Muscle layer of duodenum (tissue), 2 donors: ENCODE data around the gene DSE.

Experiments
- H3K27ac ChIP-seq: one replicate; pipeline ENCODE4 v1.7.0; 2013; ENCODE audit warnings: mild to moderate bottlenecking, low read length
- H3K27me3 ChIP-seq: one replicate; pipeline ENCODE4 v1.7.0; 2013; ENCODE audit warnings: low read depth, mild to moderate bottlenecking, control low read depth, low read length
- H3K36me3 ChIP-seq, 2 donors: one replicate each; pipeline ENCODE4 v1.7.0; 2013; ENCODE audit warnings: low read length in 2 of 2, control low read depth in 1 of 2, mild to moderate bottlenecking in 1 of 2; ENCODE audit not compliant: insufficient read depth in 2 of 2, control insufficient read depth in 1 of 2
- H3K4me1 ChIP-seq, 2 donors: one replicate each; pipeline ENCODE4 v1.7.0; 2013; ENCODE audit warnings: low read length in 2 of 2, mild to moderate bottlenecking in 2 of 2, control low read depth in 1 of 2, moderate library complexity in 1 of 2; ENCODE audit not compliant: insufficient read depth in 2 of 2, control insufficient read depth in 1 of 2
- H3K4me3 ChIP-seq, 2 donors: one replicate each; pipeline ENCODE4 v1.7.0; 2013; ENCODE audit warnings: low read length in 2 of 2, low read depth in 1 of 2, mild to moderate bottlenecking in 1 of 2
- H3K9me3 ChIP-seq, 2 donors: one replicate each; pipeline ENCODE4 v1.7.0; 2013; ENCODE audit warnings: low read length in 2 of 2, control low read depth in 1 of 2, mild to moderate bottlenecking in 1 of 2; ENCODE audit not compliant: control insufficient read depth in 1 of 2
- donor health status: healthy.

DSE gene

DNA sequence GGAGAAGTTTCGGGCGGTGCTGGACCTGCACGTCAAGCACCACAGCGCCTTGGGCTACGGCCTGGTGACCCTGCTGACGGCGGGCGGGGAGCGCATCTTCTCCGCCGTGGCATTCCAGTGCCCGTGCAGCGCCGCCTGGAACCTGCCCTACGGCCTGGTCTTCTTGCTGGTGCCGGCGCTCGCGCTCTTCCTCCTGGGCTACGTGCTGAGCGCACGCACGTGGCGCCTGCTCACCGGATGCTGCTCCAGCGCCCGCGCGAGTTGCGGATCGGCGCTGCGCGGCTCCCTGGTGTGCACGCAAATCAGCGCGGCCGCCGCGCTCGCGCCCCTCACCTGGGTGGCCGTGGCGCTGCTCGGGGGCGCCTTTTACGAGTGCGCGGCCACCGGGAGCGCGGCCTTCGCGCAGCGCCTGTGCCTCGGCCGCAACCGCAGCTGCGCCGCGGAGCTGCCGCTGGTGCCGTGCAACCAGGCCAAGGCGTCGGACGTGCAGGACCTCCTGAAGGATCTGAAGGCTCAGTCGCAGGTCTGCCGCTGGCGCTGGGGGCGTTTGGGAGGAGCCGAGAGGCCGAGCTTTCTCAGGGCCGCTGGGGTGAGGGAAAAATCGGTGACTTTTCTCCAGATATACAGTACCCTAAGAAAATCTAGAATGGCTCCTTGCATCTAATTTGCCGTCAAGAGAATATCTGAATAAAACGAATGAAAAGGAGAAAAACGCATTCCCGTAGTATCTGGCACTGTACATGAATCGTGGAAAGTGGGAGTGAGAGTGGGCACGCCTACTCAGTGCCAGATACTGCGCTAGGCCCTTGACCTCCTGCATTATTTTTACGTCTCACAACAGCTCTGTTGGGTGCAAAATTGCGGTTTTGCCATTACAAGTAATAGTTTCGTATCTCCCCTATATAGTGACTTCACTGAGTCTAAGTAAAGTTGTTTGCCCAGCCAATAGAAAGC, 91.5 kb downstream of the DSE start:
- H3K4me1 ChIP-seq: no peaks in the 10 kb centered on the region
- H3K27ac ChIP-seq: no peak overlapping the region
- H3K4me3 ChIP-seq: peak overlapping the region; percentile 59 to 68
- no peaks in the 10 kb centered on the region for H3K9me3 ChIP-seq
- no peaks in the 10 kb centered on the region for H3K27me3 ChIP-seq
- H3K36me3 ChIP-seq: no peaks in the 10 kb centered on the region

DNA sequence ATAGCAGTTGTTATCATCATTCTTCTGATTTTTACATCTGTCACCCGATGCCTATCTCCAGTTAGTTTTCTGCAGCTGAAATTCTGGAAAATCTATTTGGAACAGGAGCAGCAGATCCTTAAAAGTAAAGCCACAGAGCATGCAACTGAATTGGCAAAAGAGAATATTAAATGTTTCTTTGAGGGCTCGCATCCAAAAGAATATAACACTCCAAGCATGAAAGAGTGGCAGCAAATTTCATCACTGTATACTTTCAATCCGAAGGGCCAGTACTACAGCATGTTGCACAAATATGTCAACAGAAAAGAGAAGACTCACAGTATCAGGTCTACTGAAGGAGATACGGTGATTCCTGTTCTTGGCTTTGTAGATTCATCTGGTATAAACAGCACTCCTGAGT, 92.6 kb downstream of the DSE start:
- Histone ChIP-seq H3K4me1 (no peaks in the 10 kb centered on the region), H3K27ac (no peak overlapping the region)

DNA sequence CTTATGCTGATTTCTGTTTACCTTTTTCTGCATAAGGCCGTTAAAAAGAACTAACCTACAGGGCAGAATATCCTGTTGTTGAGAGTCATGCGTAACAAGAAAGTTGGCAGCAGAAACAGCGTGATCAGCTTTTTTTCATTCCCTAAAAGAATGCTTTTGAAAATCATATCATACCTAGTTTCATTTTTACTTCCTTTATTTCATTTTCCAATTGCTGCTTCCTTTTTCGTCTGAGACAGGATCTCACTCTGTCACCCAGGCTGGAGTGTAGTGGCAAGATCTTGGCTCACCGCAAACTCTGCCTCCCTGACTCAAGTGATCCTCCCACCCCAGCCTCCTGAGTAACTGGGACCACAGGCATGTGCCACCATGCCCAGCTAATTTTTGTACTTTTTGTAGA, 94.5 kb downstream of the DSE start:
- Histone ChIP-seq H3K27me3 (no peaks in the 10 kb centered on the region), H3K36me3 (no peaks in the 10 kb centered on the region), H3K9me3 (no peaks in the 10 kb centered on the region), H3K4me1 (no peaks in the 10 kb centered on the region), H3K4me3 (no peak overlapping the region), H3K27ac (no peak overlapping the region)

More for the DNA sequence above, 92.6 kb downstream of the DSE start:
- H3K27me3 ChIP-seq: no peaks in the 10 kb centered on the region
- no peaks in the 10 kb centered on the region for H3K36me3 ChIP-seq
- no peak overlapping the region for H3K4me3 ChIP-seq
- H3K9me3 ChIP-seq: no peaks in the 10 kb centered on the region

DNA sequence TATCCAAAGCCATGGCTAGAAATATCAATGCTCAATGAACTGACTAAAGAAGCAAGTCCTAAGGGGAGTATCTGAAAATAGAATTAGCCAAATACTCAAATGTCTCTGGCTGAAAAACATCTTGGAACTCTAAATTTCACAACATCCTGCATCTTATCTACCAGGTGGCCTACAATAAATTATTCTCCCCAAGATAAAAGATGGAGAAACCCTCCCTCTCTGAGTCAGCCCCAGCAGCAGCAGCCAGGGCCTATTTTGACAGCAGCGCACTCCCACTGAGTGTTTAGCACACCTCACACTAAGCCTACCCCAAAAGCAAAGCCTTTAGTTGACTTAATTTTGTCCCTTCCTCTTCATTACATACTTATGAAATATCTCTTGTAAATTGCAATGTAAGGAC, 96.3 kb downstream of the DSE start:
- no peak overlapping the region for H3K27ac ChIP-seq
- no peaks in the 10 kb centered on the region for H3K36me3 ChIP-seq
- no peaks in the 10 kb centered on the region for H3K4me1 ChIP-seq
- no peaks in the 10 kb centered on the region for H3K27me3 ChIP-seq
- H3K4me3 ChIP-seq: no peak overlapping the region
- no peaks in the 10 kb centered on the region for H3K9me3 ChIP-seq

GRCh38 chr6:116467514-116467913, 96.8 kb downstream of the DSE start:
- H3K9me3 ChIP-seq: no peaks in the 10 kb centered on the region
- no peaks in the 10 kb centered on the region for H3K36me3 ChIP-seq

GRCh38 chr6:116468293-116468692, 97.5 kb downstream of the DSE start:
- Histone ChIP-seq H3K4me3 (no peak overlapping the region), H3K36me3 (no peaks in the 10 kb centered on the region), H3K4me1 (no peaks in the 10 kb centered on the region), H3K27me3 (no peaks in the 10 kb centered on the region), H3K9me3 (no peaks in the 10 kb centered on the region), H3K27ac (no peak overlapping the region)

More at GRCh38 chr6:116467514-116467913, 96.8 kb downstream of the DSE start:
- Histone ChIP-seq H3K27ac (no peak overlapping the region), H3K4me1 (no peaks in the 10 kb centered on the region), H3K4me3 (no peak overlapping the region), H3K27me3 (no peaks in the 10 kb centered on the region)

DNA sequence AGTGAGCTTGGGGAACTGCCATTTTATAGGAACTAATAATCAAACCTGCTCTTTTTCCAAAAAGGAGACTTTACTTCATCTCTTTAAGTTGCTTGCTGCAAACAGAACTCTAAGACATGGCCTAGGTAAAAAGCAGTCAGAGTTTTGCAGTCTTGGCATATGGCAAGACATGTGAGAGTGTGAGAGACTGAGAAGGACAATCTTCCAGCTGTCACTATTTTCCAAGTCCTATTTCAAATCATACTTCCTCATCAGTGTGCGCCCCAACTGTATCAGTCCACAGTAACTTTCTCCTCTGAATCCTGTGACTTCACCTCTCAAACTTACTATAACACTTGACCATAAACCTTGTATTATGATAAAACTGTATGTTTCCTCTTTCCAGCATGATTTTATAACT, 100.8 kb downstream of the DSE start:
- H3K9me3 ChIP-seq: no peaks in the 10 kb centered on the region
- H3K4me1 ChIP-seq: no peaks in the 10 kb centered on the region
- no peak overlapping the region for H3K4me3 ChIP-seq
- no peaks in the 10 kb centered on the region for H3K36me3 ChIP-seq
- H3K27ac ChIP-seq: no peak overlapping the region
- H3K27me3 ChIP-seq: no peaks in the 10 kb centered on the region

DNA sequence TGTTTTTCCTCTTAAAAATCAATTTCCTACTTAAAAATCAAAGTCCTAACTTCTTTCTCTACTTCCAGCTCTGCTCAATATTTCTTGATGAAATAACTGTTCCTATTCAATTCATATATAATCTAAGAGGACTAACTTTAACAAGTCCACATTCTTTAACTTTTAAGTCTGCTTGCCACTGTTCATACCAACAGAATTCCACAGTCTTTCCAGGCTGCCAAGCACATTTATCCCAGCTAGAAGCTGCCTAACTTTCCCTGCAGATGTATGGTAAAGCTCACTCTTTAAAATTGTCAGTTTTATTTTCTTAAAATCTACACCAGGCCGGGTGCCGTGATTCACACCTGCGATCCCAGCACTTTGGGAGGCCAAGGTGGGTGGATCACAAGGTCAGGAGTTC, 102.0 kb downstream of the DSE start:
- Histone ChIP-seq H3K27me3 (no peaks in the 10 kb centered on the region), H3K9me3 (no peaks in the 10 kb centered on the region), H3K4me1 (no peaks in the 10 kb centered on the region), H3K4me3 (no peak overlapping the region), H3K27ac (no peak overlapping the region), H3K36me3 (no peaks in the 10 kb centered on the region)

DNA sequence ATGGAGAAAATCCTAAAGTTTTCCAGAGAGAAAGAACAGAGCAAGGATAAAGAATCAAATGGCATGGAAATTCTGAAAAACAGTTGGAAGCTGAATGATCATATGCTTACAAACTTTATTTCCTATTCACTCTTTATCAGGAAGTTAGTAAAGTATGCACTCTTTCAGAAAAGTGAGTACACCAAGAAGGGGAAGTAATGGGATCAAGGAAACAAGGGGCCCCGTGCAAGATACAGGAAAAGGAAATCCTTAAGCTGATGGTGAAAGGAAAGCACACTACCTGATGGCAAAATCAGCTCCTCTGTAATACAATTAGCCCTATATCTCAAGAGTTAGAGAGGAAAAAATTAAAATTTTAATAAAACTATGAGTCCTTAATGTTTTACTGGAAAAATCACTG, 104.4 kb downstream of the DSE start:
- no peak overlapping the region for H3K27ac ChIP-seq
- H3K4me1 ChIP-seq: no peaks in the 10 kb centered on the region
- H3K9me3 ChIP-seq: no peaks in the 10 kb centered on the region
- H3K27me3 ChIP-seq: no peaks in the 10 kb centered on the region
- no peaks in the 10 kb centered on the region for H3K36me3 ChIP-seq
- no peak overlapping the region for H3K4me3 ChIP-seq

DNA sequence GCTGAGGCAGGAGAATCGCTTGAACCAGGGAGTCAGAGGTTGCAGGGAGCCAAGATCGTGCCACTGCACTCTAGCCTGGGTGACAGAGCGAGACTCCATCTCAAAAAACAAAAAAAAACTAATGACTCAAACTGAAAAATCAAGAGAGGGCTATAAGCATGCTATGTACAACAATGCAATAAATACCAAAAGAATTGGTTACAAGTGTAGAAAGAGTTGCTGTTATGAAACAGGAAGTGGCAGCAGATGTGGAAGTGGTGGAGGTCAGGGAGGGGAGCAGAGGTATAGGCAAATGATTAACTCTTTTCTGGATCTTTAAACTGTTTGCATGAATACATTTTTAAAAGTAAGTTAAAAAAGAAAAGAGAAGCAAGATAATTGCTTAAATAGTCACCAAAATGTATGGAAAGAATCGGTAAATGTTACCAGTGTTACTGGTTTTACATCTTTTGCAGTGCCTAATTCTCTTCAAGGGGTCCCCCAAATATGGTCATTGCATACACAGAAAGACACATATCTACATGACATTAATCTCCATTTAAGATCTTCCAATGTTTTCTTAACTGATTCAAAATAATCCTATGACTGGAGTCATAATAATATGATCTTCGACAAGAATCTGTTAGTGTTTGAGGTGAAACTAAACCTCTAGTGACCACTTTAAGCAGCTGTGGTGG, 105.4 kb downstream of the DSE start:
- Histone ChIP-seq H3K27ac (no peak overlapping the region), H3K36me3 (no peaks in the 10 kb centered on the region), H3K4me1 (no peaks in the 10 kb centered on the region), H3K9me3 (no peaks in the 10 kb centered on the region), H3K4me3 (no peak overlapping the region), H3K27me3 (no peaks in the 10 kb centered on the region)

DNA sequence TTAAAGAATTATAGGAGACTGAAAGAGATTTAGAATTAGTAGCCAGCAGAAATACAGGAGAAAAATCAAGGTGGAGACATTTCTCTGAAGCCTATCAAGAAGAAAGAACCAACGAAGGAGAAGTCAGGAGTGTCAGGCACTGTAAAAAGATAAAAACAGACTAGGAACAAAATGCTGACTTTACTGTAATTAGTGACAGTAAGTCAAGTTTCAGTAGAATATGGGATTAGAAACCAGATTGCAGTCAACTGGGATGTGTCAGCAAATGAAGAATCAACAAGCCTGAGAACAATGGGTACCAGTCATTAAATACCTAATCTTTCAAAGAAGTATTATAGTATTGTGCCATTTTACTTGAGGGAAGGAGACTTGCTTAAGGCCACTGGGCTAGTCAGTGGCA, 112.0 kb downstream of the DSE start:
- Histone ChIP-seq H3K27me3 (no peaks in the 10 kb centered on the region), H3K36me3 (no peaks in the 10 kb centered on the region), H3K4me3 (no peak overlapping the region), H3K9me3 (no peaks in the 10 kb centered on the region), H3K27ac (no peak overlapping the region), H3K4me1 (no peaks in the 10 kb centered on the region)
